Natural killer cell (primary cell): ENCODE results near the gene CFAP43. TPM values are rescaled to one million over a fixed set of nuclear protein-coding genes. Genes with fewer than 3 reads are reported as not detected.

ENCODE experiments used
- ATAC-seq, 3 donors: fragments of 150-1000 bp in 2 of 3; fragments of 200-7000 bp in 1 of 3; cut with Tn5 transposase; 1 replicate in 1 of 3; 2 replicates in 2 of 3; pipeline ENCODE4 v1.10.0; 2021; ENCODE audit warnings: mild to moderate bottlenecking in 2 of 3, moderate library complexity in 2 of 3
- DNase-seq, 2 donors: peaks; one replicate each; pipeline versions ENCODE4 v3.0.0 to v3.0.0-alpha.2; 2013 to 2021; ENCODE audit warnings: mixed read lengths in 1 of 2
- H3K27ac ChIP-seq: one replicate; pipeline ENCODE4 v1.5.1; 2013; ENCODE audit warnings: mild to moderate bottlenecking, low read length
- H3K27me3 ChIP-seq: one replicate; pipeline ENCODE4 v1.6.1; 2013; ENCODE audit warnings: low read length; ENCODE audit not compliant: control insufficient read depth, insufficient read depth
- H3K36me3 ChIP-seq: one replicate; pipeline ENCODE4 v1.6.1; 2013; ENCODE audit warnings: low read length; ENCODE audit not compliant: control insufficient read depth, insufficient read depth
- H3K4me1 ChIP-seq: one replicate; pipeline ENCODE4 v1.6.1; 2013; ENCODE audit warnings: low read length; ENCODE audit not compliant: control insufficient read depth, insufficient read depth
- H3K4me3 ChIP-seq: one replicate; pipeline ENCODE4 v1.5.1; 2013; ENCODE audit warnings: low read length
- H3K9me3 ChIP-seq: one replicate; pipeline ENCODE4 v1.6.1; 2013; ENCODE audit warnings: low read length; ENCODE audit not compliant: control insufficient read depth, insufficient read depth
- H3K27ac Mint-ChIP-seq, 2 donors: one replicate each; pipeline ENCODE4 v1.8.0; 2022; ENCODE audit warnings: mild to moderate bottlenecking in 2 of 2, mixed read lengths in 2 of 2, moderate library complexity in 1 of 2
- H3K27me3 Mint-ChIP-seq, 2 donors: one replicate each; pipeline ENCODE4 v1.8.0; 2022; ENCODE audit warnings: low read depth in 2 of 2, mixed read lengths in 2 of 2
- H3K36me3 Mint-ChIP-seq: one replicate; pipeline ENCODE4 v1.8.0; 2022; ENCODE audit warnings: mixed read lengths
- H3K4me1 Mint-ChIP-seq, 2 donors: one replicate each; pipeline ENCODE4 v1.8.0; 2022; ENCODE audit warnings: mixed read lengths in 2 of 2
- H3K4me3 Mint-ChIP-seq: one replicate; pipeline ENCODE4 v1.8.0; 2022; ENCODE audit warnings: mild to moderate bottlenecking, moderate library complexity, mixed read lengths
- H3K9me3 Mint-ChIP-seq, 2 donors: one replicate each; pipeline ENCODE4 v1.8.0; 2022; ENCODE audit warnings: mixed read lengths in 2 of 2
- CTCF ChIP-seq: fragments of 200-600 bp; IDR thresholded peaks from one replicate; pipeline ENCODE4 v1.8.0; 2022; ENCODE audit warnings: antibody characterized with exemption
- WGBS: methylation state at CpG from one replicate; pipeline ENCODE4 v1.1.7; 2013; ENCODE audit warnings: missing lambda C conversion rate; ENCODE audit not compliant: insufficient coverage; 5-methylcytosine and 5-hydroxymethylcytosine counted together
- intact Hi-C: fragments of 100-400 bp; cut with micrococcal nuclease; formaldehyde crosslinking; loops from one replicate; pipeline ENCODE4 v1.14.2; 2022
- total RNA-seq, 4 donors: library from RNA; stranded (reverse); fragments of 120-200 nt in 1 of 4; gene quantifications; one replicate each; pipeline versions ENCODE4 v1.2.3 to v1.2.4, GENCODE V29; 2013 to 2022

Gene CFAP43
- total RNA-seq, 3 donors from 2014 or later (not counting 1 experiment from before 2014, with no cell fraction given) = 0.16 TPM; not detected in 2

DNA sequence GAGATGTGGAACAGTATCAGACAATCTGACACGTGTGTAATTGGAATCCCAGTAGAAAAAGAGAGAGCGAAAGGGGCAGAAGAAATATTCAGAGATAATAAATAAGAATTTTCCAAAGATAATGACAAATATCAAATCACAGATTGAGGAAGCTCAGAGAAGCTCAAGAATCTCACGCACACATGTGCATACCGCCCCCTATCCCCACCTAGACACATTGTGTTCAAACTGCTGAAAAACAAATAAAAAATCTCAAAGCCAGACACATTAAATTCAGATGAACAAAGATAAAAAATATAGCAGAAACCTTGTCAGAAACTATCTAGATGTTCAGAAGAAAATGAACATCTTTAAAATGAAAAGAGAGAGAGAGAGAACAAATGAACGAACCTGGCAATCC is 92.9 kb downstream of the CFAP43 start:
- peak; percentile 24 for TF ChIP-seq CTCF
- Histone ChIP-seq H3K27ac (no peak overlapping the region), H3K36me3 (no peaks in the 10 kb centered on the region), H3K9me3 (no peaks in the 10 kb centered on the region), H3K4me3 (no peak overlapping the region), H3K4me1 (no peaks in the 10 kb centered on the region), H3K27me3 (peaks cover 4% of the 10 kb centered on the region)
- 86% methylated on average over 3 of the region's 5 CpGs for WGBS
- Mint-ChIP-seq H3K9me3 (no peaks in the 10 kb centered on the region), H3K36me3 (no peaks in the 10 kb centered on the region), H3K27me3 (peaks cover 11 to 25% of the 10 kb centered on the region in 2 donors), H3K27ac (no peak overlapping the region), H3K4me1 (no peaks in the 10 kb centered on the region), H3K4me3 (no peak overlapping the region)
- ATAC-seq (no peak), DNase-seq (peak in 1 of 2 donors; percentile 47)
- intact Hi-C loops = no loop called here

- DNase-seq (no peak), ATAC-seq (no peak)
- Mint-ChIP-seq H3K36me3 (no peaks in the 10 kb centered on the region), H3K4me1 (no peaks in the 10 kb centered on the region), H3K27ac (no peak overlapping the region), H3K4me3 (no peak overlapping the region), H3K27me3 (peaks cover 17 to 22% of the 10 kb centered on the region in 2 donors), H3K9me3 (no peaks in the 10 kb centered on the region)
- Histone ChIP-seq H3K27ac (no peak overlapping the region), H3K36me3 (no peaks in the 10 kb centered on the region), H3K27me3 (peaks cover 4% of the 10 kb centered on the region), H3K9me3 (no peaks in the 10 kb centered on the region), H3K4me3 (no peak overlapping the region), H3K4me1 (no peaks in the 10 kb centered on the region)
- WGBS = 79% methylated on average over 6 of the region's 6 CpGs
- TF ChIP-seq CTCF = no peak
- intact Hi-C loops = no loop called here
These were observed 94.0 kb downstream of the CFAP43 start for GRCh38 chr10:104138131-104138530.

DNA sequence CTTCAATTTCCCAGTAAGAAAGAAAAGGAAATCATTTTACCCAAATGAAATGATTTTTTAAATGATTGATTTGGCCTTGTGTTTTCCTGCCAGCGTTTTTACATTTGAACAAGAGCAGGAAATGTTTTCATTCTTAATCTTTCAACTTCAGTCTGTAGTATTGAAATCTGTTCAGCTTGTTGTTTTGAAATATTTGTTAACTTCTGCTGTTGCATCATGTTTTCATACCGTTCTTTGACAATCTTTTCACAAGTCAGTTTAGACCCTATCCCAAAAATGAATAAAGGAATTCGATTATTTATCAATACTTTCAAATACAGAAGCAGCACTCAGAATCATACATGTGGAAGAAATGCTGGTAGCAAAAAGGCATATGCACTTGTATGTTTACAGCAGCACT is 102.1 kb downstream of the CFAP43 start:
- Mint-ChIP-seq H3K4me1 (no peaks in the 10 kb centered on the region), H3K4me3 (no peak overlapping the region), H3K9me3 (no peaks in the 10 kb centered on the region), H3K27me3 (peaks cover 10 to 16% of the 10 kb centered on the region in 2 donors), H3K27ac (no peak overlapping the region), H3K36me3 (no peaks in the 10 kb centered on the region)
- TF ChIP-seq CTCF = no peak
- no peak overlapping the region for H3K27ac ChIP-seq
- H3K27me3 ChIP-seq = no peaks in the 10 kb centered on the region
- DNase-seq (no peak), ATAC-seq (no peak)
- no peaks in the 10 kb centered on the region for H3K9me3 ChIP-seq
- 56% methylated on average over 3 of the region's 3 CpGs for WGBS
- H3K4me1 ChIP-seq = no peaks in the 10 kb centered on the region
- H3K36me3 ChIP-seq = peaks cover 2% of the 10 kb centered on the region
- intact Hi-C loops = no loop called here
- no peak overlapping the region for H3K4me3 ChIP-seq

DNA sequence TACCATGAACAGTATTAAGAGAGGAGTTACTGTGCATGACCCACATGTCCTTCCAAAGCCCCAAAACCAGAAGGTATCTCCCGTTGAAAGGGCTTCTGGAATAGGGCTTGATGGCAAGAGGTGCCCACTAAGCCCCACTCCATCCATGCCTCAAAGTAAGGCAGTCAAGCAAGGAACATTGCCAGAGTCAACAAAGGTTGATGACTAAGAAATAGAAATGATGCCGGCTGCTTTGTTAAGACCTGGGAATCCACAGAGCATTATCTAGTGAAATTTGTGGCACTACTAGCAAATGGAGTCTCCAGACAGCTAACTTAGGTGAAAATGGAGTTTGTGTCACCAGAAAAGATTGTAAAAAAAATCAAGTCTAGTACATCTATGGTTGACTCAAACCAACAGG is 104.0 kb downstream of the CFAP43 start:
- no peak overlapping the region for H3K4me3 Mint-ChIP-seq
- H3K36me3 Mint-ChIP-seq = no peaks in the 10 kb centered on the region
- H3K36me3 ChIP-seq = peaks cover 2% of the 10 kb centered on the region
- WGBS = 85% methylated on average over 2 of the region's 2 CpGs
- peaks cover 0 to 6% of the 10 kb centered on the region in 2 donors for H3K27me3 Mint-ChIP-seq
- intact Hi-C loops = no loop called here
- H3K9me3 Mint-ChIP-seq = no peaks in the 10 kb centered on the region
- no peak overlapping the region for H3K27ac ChIP-seq
- DNase-seq = no peak
- no peak overlapping the region for H3K4me3 ChIP-seq
- TF ChIP-seq CTCF = no peak
- no peak overlapping the region for H3K27ac Mint-ChIP-seq
- no peaks in the 10 kb centered on the region for H3K27me3 ChIP-seq
- peaks cover 0 to 2% of the 10 kb centered on the region in 2 donors for H3K4me1 Mint-ChIP-seq
- ATAC-seq = no peak
- H3K9me3 ChIP-seq = no peaks in the 10 kb centered on the region
- no peaks in the 10 kb centered on the region for H3K4me1 ChIP-seq
